Left ventricle myocardium superior (tissue), 1 donor: Measurements from ENCODE around the gene NDUFS4. TPM values are rescaled to one million over a fixed set of nuclear protein-coding genes. Genes with fewer than 3 reads are reported as not detected.
"Not testable (repeated sequence)": the region's sequence is repeated elsewhere in the genome, so short reads cannot be mapped to it uniquely, and the experiment has no call there.

Source experiments
- ATAC-seq: fragments of 200-7000 bp; cut with Tn5 transposase; one replicate; pipeline ENCODE4 v1.9.1; 2020; ENCODE audit warnings: mild to moderate bottlenecking, moderate library complexity
- DNase-seq: peaks from one replicate; pipeline ENCODE4 v3.0.0-alpha.2; 2020
- intact Hi-C: fragments of 100-400 bp; cut with micrococcal nuclease; formaldehyde crosslinking; loops from one replicate; pipeline ENCODE4 v1.11.0; 2022
- total RNA-seq: library from RNA; stranded (reverse); fragmentation: NEBNext Ultra II Directional; extraction: Animal tissue kit (Norgen Biotek cat#: 25700); gene quantifications from one replicate; pipeline ENCODE4 v1.2.1, GENCODE V29; 2021
- donor health status: DM: no; HTN: yes; CAD: no; lungs with severe emphysema.

NDUFS4 gene
- total RNA-seq, 1 donor from 2014 or later, result 212 TPM

DNA sequence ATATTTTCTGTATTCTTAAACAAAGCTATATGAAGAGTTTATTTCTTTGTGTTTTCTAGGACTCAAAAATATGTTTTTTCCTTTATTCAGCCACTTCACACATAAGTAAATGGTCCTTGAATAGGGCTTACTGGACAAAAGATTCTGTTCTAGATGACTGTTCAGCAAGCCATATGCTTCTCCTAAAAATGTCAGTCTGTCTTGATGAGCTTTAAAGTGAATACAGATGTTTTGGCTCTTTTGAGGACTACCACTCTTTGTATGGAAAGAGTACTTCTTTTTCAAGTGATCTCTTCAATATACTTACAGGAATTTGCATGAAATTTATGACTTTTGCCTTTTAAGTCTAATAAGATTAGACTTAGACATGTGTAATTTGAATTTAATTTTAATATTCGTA, 8.4 kb downstream of the NDUFS4 start:
- intact Hi-C loops, result no loop called here
- no peak for DNase-seq
- no peak for ATAC-seq

DNA sequence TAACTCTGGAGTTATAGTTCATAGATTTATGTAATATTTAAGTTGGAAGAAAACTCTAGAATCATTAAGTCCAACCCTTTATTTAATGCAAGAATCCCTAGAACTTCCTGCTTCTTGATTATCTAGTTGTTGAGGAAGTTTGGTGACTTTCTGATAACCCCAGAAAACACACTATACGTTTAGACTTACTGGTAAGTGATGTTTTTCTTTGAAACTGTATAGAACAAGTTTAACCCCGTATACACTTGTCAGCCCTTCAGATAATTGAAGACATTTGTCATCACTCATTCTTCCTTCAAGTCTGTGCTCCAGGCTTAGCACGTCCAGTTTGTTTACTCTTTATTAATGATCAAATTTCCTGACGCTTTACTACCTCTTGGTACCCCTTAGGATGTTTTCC, 9.0 kb downstream of the NDUFS4 start:
- intact Hi-C loops, result no loop called here
- DNase-seq, result no peak
- ATAC-seq, result no peak

DNA sequence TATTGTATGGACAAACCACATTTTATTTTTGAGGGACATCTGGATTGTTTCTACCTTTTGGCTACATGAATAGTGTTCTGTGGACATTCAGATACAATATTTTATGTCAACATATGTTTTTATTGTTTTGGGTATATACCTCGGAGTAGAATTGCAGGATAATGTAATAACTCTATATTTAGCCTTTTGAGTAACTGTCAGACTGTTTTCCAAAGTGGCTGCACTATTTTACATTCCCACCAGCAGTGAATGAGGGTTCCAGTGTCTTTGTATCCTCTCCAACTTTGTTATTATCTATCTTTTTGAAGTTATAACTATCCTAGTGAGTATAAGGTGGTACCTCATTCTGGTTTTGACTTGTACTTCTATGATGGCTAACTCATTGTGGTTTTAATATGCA, 11.0 kb downstream of the NDUFS4 start:
- intact Hi-C loops, result no loop called here
- DNase-seq (no peak), ATAC-seq (peak; percentile 43)

DNA sequence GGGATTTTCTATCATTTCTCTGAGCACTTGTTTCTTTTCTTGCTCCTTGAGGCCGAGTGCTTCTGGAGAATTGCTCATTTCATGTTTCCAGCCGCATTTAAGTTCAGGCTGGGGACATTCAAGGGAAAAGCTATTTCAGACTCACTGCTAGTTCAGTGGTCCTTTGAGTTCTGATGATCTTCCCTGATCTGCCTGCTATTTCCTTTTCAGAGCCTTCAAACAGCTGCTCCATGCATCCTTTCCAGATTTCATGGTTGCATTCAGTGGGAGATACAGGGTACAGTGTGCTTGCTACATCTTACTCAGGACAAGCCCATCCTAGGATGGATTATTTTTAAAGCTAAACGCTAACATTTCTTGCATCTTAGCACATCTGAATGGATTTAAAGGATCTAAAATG, 14.7 kb downstream of the NDUFS4 start:
- intact Hi-C loops, result no loop called here
- no peak for ATAC-seq
- DNase-seq, result no peak

DNA sequence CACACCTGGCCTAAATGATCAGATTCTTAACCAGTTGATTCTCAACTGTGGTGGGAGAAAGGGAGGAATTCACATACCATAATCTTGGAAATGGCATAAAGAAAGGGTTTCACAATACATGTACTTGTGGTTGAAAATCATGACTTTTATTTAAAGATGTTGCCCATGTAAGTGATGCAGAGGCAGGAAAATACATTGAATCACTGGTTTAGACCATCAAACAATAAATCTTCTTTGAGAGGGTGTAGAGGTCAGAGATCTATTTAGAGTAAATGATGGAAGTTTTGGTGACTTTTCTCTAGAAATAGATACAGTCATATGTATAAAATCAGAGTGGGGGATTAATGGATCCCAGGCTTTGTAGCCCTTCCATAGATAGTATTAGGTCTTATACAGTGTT, 15.4 kb downstream of the NDUFS4 start:
- DNase-seq (no peak), ATAC-seq (no peak)
- intact Hi-C loops, result no loop called here

DNA sequence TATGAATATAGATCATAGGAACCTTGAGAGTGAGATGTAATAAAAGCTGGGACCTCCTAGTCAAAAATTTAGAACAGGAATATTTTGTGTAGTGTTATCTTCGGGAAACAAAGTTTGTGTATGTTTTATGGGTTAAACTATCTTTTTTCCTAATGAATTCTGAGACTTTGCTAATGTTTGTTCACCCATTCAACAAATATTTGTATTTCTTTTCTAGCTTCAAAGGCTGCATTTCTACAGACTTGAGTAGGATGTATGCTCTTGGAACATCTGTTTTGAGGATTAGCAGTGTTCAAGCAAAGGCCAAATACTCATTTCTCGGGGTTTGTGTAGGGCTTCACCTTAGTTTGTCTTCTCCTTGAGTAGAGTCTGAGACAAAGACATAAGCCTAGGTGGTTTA, 16.2 kb downstream of the NDUFS4 start:
- DNase-seq, result no peak
- no peak for ATAC-seq
- intact Hi-C loops, result no loop called here

DNA sequence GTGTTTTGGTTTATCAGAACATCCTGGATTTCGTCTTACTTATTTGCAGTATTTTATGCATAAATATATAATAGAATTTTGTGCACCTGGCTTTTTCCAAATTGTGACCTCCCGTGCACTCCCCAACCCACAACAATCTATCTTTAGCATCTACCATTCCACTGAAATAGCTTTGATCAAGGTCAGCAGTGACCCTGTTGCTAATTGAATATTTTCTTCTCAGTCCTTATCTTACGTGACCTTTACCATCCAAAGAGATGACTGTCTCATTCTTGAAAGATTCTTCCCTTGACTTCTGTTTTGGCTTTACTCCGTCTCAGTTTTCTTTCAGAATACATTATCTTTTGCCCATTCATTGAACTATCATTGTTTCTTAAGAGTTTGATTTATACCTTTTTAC, 18.4 kb downstream of the NDUFS4 start:
- DNase-seq (no peak), ATAC-seq (no peak)
- intact Hi-C loops, result no loop called here

DNA sequence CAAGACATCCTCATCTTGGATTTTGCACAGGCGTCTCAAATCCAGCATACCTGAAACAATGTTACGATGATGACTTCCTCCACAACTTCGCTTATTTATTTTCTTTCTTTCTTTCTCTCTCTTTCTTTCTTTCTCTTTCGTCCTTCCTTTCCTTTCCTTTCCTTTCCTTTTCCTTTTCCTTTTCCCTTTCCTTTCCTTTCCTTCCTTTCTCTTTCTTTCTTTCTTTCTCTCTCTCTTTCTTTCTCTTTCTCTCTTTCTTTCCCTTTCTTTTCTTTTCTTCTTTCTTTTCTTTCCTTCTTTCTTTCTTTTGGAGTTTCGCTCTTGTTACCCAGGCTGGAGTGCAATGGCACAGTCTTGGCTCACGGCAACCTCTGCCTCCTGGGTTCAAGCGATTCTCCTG, 20.1 kb downstream of the NDUFS4 start:
- intact Hi-C loops, result no loop called here
- DNase-seq, result no peak
- ATAC-seq, result no peak

DNA sequence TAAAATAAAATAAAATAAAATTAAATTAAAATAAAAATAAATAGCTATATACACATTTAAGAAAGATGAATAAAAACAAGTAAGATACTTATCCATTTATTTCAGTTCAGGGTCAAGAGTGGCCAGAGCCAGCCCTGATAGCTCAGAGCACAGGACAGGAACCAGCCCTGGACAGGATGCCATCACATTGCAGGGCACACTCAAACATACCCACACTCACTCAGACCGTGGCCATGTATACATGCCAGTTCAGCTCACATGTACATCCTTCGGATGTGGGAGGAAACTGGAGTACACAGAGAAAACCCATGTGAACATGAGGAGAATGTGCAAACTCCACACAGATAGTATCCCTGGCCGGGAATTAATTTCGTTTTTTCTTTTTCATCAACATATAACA, 21.8 kb downstream of the NDUFS4 start:
- DNase-seq, result no peak
- intact Hi-C loops, result no loop called here
- ATAC-seq, result peak; percentile 57

DNA sequence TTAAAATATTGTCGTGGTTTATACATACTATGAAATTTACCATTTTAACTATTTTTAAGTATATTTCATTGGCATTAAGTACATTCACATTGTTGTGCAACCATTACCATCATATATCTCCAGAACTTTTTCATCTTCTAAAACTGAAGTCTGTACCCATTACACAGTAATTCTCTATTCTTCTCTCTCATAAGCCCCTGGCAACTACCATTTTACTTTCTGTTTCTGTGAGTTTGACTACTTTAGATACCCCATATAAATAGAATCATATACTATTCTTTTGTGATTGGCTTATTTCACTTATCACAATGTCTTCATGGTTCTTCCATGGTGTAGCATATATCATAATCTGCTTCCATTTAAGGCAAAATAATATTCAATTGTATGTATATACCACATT, 30.3 kb downstream of the NDUFS4 start:
- no peak for ATAC-seq
- DNase-seq, result no peak
- intact Hi-C loops, result loop anchor here (10.0 kb wide), 1 partner anchor 64 kb away; no protein-coding TSS in a partner anchor

DNA sequence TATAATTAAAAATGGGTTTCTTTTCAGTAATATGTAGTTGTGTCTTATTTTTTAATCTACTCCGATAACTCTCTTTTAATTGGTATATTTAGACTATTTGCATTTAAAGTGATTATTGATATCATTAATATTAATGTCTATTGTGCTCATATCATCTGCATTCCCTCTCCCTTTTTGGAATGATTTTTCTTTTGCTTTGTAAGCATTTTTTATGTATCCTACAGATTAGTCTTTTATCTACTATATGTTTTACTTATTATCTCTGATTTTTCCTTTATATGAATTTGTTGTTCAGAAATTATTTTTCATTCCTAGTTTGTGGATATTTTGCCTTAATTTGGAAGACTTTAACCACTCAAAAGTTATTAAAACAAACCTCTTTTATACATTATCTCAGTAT, 34.0 kb downstream of the NDUFS4 start:
- intact Hi-C loops, result loop anchor here (10.0 kb wide), 1 partner anchor 60 kb away; no protein-coding TSS in a partner anchor
- ATAC-seq (no peak), DNase-seq (no peak)

DNA sequence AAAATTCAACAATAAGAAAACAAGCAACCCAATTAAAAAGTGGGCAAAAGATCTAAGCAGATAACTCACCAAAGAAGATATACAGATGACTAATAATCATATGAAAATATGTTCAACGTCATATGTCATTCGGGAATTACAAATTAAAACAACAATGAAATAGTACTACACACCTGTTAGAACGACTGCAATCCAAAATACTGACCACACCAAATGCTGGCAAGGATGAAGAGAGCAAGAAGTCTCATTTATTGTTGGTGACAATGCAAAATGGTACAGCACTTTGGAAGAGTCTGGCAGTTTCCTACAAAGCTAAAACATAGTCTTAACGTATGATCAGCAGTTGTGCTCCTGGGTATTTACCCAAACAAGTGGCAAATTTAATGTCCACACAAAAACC, 37.5 kb downstream of the NDUFS4 start:
- DNase-seq, result no peak
- intact Hi-C loops, result loop anchor here (10.0 kb wide), 1 partner anchor 57 kb away; no protein-coding TSS in a partner anchor
- ATAC-seq, result no peak

DNA sequence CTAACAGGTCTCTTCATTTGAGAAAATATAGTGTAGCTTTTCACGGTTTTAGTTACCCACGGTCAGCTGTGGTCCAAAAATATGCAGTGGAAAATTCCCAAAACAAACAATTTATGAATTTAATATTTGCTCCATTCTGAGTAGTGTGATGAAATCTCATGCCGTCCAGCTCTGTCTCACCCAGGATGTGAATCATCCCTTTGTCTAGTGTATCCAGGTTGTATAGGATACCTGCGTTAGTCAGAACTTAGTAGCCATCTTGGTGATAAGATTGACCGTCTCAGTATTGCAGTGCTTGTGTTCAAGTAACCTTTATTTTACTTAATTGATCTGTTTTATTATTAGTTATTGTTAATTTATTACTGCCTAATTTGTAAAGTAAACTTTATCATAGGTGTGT, 41.1 kb downstream of the NDUFS4 start:
- intact Hi-C loops, result no loop called here
- no peak for DNase-seq
- ATAC-seq, result no peak

DNA sequence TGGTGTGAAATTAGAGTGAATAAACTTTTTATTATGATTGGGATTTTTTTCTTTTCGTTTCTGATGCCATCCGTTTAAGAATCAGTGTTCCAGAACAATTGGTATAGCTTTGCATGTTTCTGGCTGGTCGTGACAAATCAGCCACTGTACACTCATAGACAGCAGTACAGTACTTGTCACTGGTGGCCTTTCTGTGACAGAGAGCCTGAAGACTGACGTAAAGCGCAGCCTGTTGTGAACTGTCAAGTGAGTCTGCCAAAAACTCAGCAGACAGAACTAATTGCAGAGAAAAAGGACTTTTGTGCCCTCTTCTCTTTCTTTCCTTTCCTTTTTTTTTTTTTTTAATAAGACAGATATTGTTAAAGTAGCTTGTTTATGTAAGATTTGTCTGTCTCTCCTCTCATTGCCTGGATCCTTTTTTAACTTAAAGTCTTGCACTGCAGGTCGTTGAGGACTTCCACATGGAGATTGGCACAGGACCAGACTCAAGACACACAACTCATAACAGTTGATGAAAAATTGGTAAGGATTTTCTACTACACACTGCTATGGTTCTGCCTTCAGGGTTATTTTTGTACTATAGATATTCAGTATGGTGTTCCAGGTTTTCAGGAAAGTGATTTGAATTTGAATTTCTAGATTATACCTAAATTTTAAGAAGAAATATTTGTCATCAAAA, 42.7 kb downstream of the NDUFS4 start:
- ATAC-seq (peak; percentile 89), DNase-seq (no peak)
- intact Hi-C loops, result no loop called here

DNA sequence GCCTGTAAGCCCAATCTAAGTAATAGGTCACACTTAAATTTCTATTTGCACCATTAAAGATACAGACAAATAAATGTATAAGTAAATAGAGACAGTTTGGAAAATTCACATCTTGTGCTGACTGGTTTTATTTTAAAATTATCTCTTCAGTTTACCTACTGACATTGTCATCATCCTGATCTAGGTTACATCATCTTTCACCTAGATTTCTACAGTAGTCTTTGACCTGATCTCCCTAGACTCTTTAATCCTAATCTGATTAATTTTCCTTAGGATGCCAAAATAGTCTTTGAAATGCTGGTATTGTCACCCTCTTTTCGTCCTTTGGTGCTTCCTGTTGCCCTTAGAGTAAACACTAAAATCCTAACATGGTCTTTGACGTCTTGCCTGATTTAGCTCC, 43.9 kb downstream of the NDUFS4 start:
- intact Hi-C loops, result no loop called here

DNA sequence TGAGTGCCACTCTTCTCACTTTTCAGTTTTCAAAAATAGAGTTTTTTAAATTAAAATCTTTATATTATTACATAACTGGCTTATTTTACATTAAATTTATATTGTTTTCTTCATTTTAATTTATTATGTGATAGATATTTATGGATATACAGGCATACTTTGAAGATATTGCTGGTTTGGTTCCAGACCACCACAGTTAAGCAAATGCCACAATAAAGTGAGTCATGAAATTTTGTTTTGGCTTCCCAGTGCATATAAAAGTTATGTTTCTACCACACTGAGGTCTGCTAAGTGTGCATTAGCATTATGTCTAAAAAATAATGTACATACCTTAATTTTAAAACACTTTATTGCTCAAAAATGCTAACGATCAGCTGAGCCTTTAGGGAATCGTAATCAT, 47.4 kb downstream of the NDUFS4 start:
- ATAC-seq (no peak), DNase-seq (no peak)
- intact Hi-C loops, result no loop called here

More for the DNA sequence above, 43.9 kb downstream of the NDUFS4 start:
- DNase-seq (no peak), ATAC-seq (no peak)

DNA sequence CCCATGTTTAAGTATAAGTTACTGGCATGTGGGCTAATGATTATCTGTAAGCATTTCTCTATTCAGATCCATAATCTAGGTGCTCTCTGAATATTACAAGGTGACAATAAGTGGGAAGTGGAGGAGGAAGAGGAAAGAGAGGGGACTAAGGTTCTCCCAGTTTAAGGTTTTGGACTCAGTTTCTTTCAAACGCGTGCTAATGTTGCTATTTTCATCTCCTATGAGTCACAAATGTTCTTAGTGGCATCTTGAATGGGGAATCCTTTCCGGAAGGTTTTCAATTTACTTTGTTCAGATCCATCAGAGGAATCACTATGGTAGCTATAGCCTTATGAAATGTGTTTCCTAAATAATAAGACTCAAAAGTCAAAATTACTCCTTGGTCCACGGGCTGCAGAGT, 48.5 kb downstream of the NDUFS4 start:
- intact Hi-C loops, DNase-seq, ATAC-seq: not testable (repeated sequence)

DNA sequence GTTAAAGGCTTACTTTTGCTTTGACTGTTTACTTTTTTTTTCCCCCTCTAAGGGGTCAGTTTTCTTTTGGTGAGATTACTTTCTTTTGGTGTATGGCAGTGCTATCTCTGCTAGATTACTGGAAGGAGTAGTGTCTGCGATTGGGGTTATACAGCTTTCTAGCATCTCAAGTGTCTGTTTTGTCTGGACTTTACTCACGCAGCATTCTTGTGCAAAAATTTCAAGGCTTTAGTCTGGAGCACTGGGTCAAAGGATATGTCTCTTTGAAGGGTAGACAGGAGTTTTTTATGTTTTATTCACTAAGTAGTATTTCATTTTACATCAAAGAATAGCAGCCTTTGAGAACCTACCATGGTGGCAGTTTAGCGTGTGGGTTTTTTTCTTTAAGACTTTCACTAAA, 52.6 kb downstream of the NDUFS4 start:
- DNase-seq (no peak), ATAC-seq (no peak)
- intact Hi-C loops, result no loop called here

DNA sequence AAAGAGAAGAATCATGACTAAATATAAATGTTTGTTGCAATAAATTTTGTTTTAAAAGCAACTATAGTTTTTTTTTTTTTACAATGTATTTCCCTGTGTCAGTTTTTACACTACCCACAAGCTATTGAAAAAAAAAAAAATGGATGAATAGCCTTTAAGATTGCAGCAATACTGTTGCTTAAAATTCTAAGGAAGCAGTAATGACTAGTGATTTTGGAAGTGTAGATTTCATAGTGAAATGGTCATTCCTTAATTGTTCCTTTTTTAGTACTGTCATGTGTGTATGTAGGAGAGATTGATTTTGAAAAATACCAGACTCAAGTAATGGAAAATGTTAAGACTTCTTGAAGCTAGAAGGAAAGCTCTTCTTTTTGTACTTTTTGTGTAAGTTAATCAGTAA, 53.1 kb downstream of the NDUFS4 start:
- DNase-seq (no peak), ATAC-seq (no peak)
- intact Hi-C loops, result no loop called here

DNA sequence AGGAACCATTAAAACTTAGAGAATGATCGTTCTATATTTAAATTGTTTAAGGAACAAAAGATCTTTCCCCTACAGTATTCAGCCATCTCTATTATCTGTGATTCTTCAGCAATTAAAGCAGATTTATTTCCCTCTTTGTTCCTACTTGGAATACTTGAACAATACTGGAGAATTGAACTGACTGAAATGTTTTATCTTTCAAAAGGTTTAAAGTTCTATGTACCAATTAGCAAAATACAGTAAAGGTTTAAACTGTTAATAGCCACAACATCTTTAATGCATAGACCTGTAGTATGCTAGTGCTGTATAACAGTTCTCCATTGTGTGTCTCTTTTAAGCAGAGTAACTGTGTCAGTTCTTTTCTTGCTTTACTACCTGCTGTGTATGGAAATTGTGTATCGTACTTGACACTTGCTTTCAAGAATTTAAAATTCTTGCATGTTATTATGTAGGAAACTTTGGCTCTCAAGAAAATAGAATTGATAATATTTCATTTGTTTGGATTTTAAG, 54.0 kb downstream of the NDUFS4 start:
- ATAC-seq (no peak), DNase-seq (no peak)
- intact Hi-C loops, result no loop called here

DNA sequence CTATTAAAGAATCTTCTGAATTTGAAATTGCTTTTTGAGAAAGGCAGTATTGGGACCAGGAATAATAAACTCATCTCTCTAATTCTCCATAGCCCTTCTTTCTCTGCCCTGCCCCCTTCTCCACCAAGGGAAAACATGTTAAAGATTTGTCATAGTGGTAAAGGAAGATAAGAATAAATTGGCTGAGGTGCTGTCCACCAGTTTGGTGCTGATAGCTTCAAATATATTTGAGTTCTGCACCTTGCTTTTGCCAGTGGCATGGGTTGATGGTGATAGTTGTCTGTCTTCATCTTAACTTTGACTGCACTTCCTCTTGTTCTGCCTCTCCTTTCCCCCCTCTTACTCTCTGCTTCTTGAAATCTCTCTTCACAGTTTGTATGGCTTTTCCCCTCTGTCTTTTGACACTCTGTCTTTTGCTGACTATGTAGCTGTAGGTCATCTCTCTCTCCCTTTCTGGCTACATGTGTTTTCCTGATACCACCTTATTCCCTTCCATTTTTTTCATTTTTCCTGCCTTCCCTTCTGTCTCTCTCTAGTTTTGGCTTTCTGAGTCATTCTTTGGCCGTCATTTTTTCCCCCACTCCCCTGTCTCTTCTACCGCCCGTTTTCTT, 56.6 kb downstream of the NDUFS4 start:
- intact Hi-C loops, result no loop called here
- ATAC-seq, result no peak
- DNase-seq, result no peak
